Fibroblast of skin of right biceps (primary cell): ENCODE results near the gene RHOXF1.
"Not testable (repeated sequence)": the region's sequence is repeated elsewhere in the genome, so short reads cannot be mapped to it uniquely, and the experiment has no call there.

Experiments used
- DNase-seq: peaks from one replicate; pipeline ENCODE4 v3.0.0-alpha.2; 2013

Gene RHOXF1

GRCh38 chrX:120077590-120077989 lies 38.1 kb downstream of the RHOXF1 start, which contains the start of gene RHOXF2B:
Gene RHOXF2B (minus strand): TSS chrX:120077690. CDS start chrX:120077552, 138 bp downstream.
- not testable (repeated sequence) for DNase-seq

GRCh38 chrX:120066169-120066568 lies 49.5 kb downstream of the RHOXF1 start:
- not testable (repeated sequence) for DNase-seq
